Smooth muscle cell (in vitro differentiated cells): ENCODE results near the gene RASSF5. TPM values are rescaled to one million over a fixed set of nuclear protein-coding genes. Genes with fewer than 3 reads are reported as not detected.

Experiments
- DNase-seq: peaks from one replicate; lab custom pipeline; 2025; ENCODE audit not compliant: unreplicated experiment; lab: John Stamatoyannopoulos, UW
- H2AFZ ChIP-seq: fragments of 200-600 bp; sonication (generic); 2 replicates; pipeline ENCODE4 v1.6.0; 2016; ENCODE audit warnings: antibody characterized with exemption, low read depth, mild to moderate bottlenecking
- H3F3A ChIP-seq: fragments of 200-600 bp; sonication (generic); 2 replicates; pipeline ENCODE4 v1.6.0; 2017; ENCODE audit warnings: antibody characterized with exemption, low read depth
- H3K27ac ChIP-seq: fragments of 200-600 bp; sonication (generic); 2 replicates; pipeline ENCODE4 v1.5.1; 2016; ENCODE audit warnings: low read depth, mild to moderate bottlenecking
- H3K27me3 ChIP-seq: fragments of 200-600 bp; sonication (generic); 2 replicates; pipeline ENCODE4 v1.6.1; 2016; ENCODE audit warnings: low read depth, mild to moderate bottlenecking
- H3K36me3 ChIP-seq: fragments of 200-600 bp; sonication (generic); 2 replicates; pipeline ENCODE4 v1.5.1; 2016; ENCODE audit warnings: low read depth
- H3K4me1 ChIP-seq: fragments of 200-600 bp; sonication (generic); 2 replicates; pipeline ENCODE4 v1.5.1; 2016; ENCODE audit warnings: low read depth
- H3K4me2 ChIP-seq: fragments of 200-600 bp; sonication (generic); 2 replicates; pipeline ENCODE4 v1.6.0; 2016; ENCODE audit warnings: mild to moderate bottlenecking
- H3K4me3 ChIP-seq: fragments of 200-600 bp; sonication (generic); 2 replicates; pipeline ENCODE4 v1.5.1; 2016; ENCODE audit warnings: mild to moderate bottlenecking
- H3K79me2 ChIP-seq: fragments of 200-600 bp; sonication (generic); 2 replicates; pipeline ENCODE4 v1.6.0; 2016; ENCODE audit warnings: low read depth, mild to moderate bottlenecking
- H3K9ac ChIP-seq: fragments of 200-600 bp; sonication (generic); 2 replicates; pipeline ENCODE4 v1.6.0; 2016; ENCODE audit warnings: low read depth
- H3K9me3 ChIP-seq: fragments of 200-600 bp; sonication (generic); replicated peaks from 2 replicates; pipeline ENCODE4 v1.5.1; 2016; ENCODE audit warnings: low read depth
- H4K20me1 ChIP-seq: fragments of 200-600 bp; sonication (generic); 2 replicates; pipeline ENCODE4 v1.6.0; 2016; ENCODE audit warnings: low read depth
- CTCF ChIP-seq: fragments of 200-600 bp; sonication (generic); IDR thresholded peaks from 2 replicates; pipeline ENCODE4 v1.5.1; 2017; ENCODE audit warnings: borderline replicate concordance, mild to moderate bottlenecking, antibody characterized with exemption; ENCODE audit not compliant: insufficient read depth, poor library complexity, severe bottlenecking
- WGBS: methylation state at CpG from one replicate; pipeline ENCODE4 v1.1.7; 2016; ENCODE audit warnings: low lambda C conversion rate; 5-methylcytosine and 5-hydroxymethylcytosine counted together
- polyA plus RNA-seq: library from polyadenylated mRNA; unstranded; fragments of >200 nt; fragmentation: Nextera tagmentation; extraction: Ambion mirVana; gene quantifications from 2 replicates; pipeline ENCODE4 v1.2.1, GENCODE V29; 2016
- total RNA-seq: library from RNA; depleted of rRNA; stranded (reverse); fragments of >200 nt; gene quantifications from 2 replicates; pipeline ENCODE4 v1.2.3, GENCODE V29; 2014

Gene RASSF5
- total and polyA plus RNA-seq, 2 experiments from 2014 or later = 2.6 to 3.3 TPM

- Histone ChIP-seq H3F3A (no peaks in the 10 kb centered on the region), H3K27ac (no peak overlapping the region), H3K27me3 (no peaks in the 10 kb centered on the region), H3K4me3 (no peak overlapping the region), H3K4me1 (peaks cover 14% of the 10 kb centered on the region), H2AFZ (no peak overlapping the region), H3K4me2 (no peak overlapping the region), H3K9ac (no peak overlapping the region), H3K9me3 (no peaks in the 10 kb centered on the region), H3K79me2 (no peaks in the 10 kb centered on the region), H4K20me1 (no peaks in the 10 kb centered on the region), H3K36me3 (no peaks in the 10 kb centered on the region)
- WGBS = 80% methylated on average over 5 of the region's 5 CpGs
- TF ChIP-seq CTCF = no peak
- DNase-seq = no peak
Observed at GRCh38 chr1:206514813-206515387, 7.6 kb downstream of the RASSF5 start.

- no peak overlapping the region for H3K4me2 ChIP-seq
- H3K27me3 ChIP-seq = no peaks in the 10 kb centered on the region
- H3K4me3 ChIP-seq = no peak overlapping the region
- no peaks in the 10 kb centered on the region for H3K79me2 ChIP-seq
- DNase-seq = no peak
- H3K27ac ChIP-seq = no peak overlapping the region
- H3F3A ChIP-seq = no peaks in the 10 kb centered on the region
- WGBS = 85% methylated on average over 5 of the region's 5 CpGs
- no peaks in the 10 kb centered on the region for H4K20me1 ChIP-seq
- H2AFZ ChIP-seq = no peak overlapping the region
- peaks cover 17% of the 10 kb centered on the region for H3K4me1 ChIP-seq
- no peak overlapping the region for H3K9ac ChIP-seq
- H3K36me3 ChIP-seq = no peaks in the 10 kb centered on the region
- H3K9me3 ChIP-seq = no peaks in the 10 kb centered on the region
- TF ChIP-seq CTCF = no peak
Observed at GRCh38 chr1:206516728-206516990, 9.3 kb downstream of the RASSF5 start.

- Histone ChIP-seq H3K79me2 (no peaks in the 10 kb centered on the region), H3K4me2 (no peak overlapping the region), H3K27ac (no peak overlapping the region), H2AFZ (no peak overlapping the region), H3K36me3 (no peaks in the 10 kb centered on the region), H3K4me1 (peaks cover 12% of the 10 kb centered on the region), H3K4me3 (no peak overlapping the region), H3K9me3 (no peaks in the 10 kb centered on the region), H3K9ac (no peak overlapping the region), H3K27me3 (no peaks in the 10 kb centered on the region), H4K20me1 (no peaks in the 10 kb centered on the region), H3F3A (no peaks in the 10 kb centered on the region)
- DNase-seq = no peak
- TF ChIP-seq CTCF = no peak
- WGBS = 63% methylated on average over 8 of the region's 8 CpGs
Observed at GRCh38 chr1:206517784-206518183, 10.5 kb downstream of the RASSF5 start.

- no peak overlapping the region for H2AFZ ChIP-seq
- peaks cover 12% of the 10 kb centered on the region for H3K4me1 ChIP-seq
- H3K4me3 ChIP-seq = no peak overlapping the region
- TF ChIP-seq CTCF = no peak
- WGBS = 85% methylated on average over 17 of the region's 18 CpGs
- no peak overlapping the region for H3K9ac ChIP-seq
- H3K27ac ChIP-seq = no peak overlapping the region
- no peaks in the 10 kb centered on the region for H3K79me2 ChIP-seq
- H3K27me3 ChIP-seq = no peaks in the 10 kb centered on the region
- no peaks in the 10 kb centered on the region for H3F3A ChIP-seq
- no peaks in the 10 kb centered on the region for H4K20me1 ChIP-seq
- H3K9me3 ChIP-seq = no peaks in the 10 kb centered on the region
- H3K36me3 ChIP-seq = no peaks in the 10 kb centered on the region
- no peak for DNase-seq
- H3K4me2 ChIP-seq = no peak overlapping the region
Observed at GRCh38 chr1:206518206-206518605, 10.9 kb downstream of the RASSF5 start.
